ENCODE results near the gene UACA. TPM values are rescaled to one million over a fixed set of nuclear protein-coding genes. Genes with fewer than 3 reads are reported as not detected.

Gene UACA
- total and polyA plus RNA-seq, 2 experiments from 2014 or later, result 127 to 155 TPM

GRCh38 chr15:70615435-70616310, 147.7 kb downstream of the UACA start:
- Histone ChIP-seq H3K27ac (no peak overlapping the region), H3K36me3 (no peaks in the 10 kb centered on the region), H3K4me3 (no peak overlapping the region), H3K4me1 (ENCODE audit: low read depth) (peaks cover 11% of the 10 kb centered on the region), H3K27me3 (no peaks in the 10 kb centered on the region), H3K9me3 (ENCODE audit: low read depth) (no peaks in the 10 kb centered on the region)
- no peak for DNase-seq (ENCODE audit: low read depth in 1 of 2, low spot score in 1 of 2)
- TF ChIP-seq CTCF (IDR thresholded peaks at IDR 0.05; ENCODE audit: low read depth, low read length), result no peak

- Histone ChIP-seq H3K4me3 (no peak overlapping the region), H3K4me1 (ENCODE audit: low read depth) (peaks cover 11% of the 10 kb centered on the region), H3K27me3 (no peaks in the 10 kb centered on the region), H3K36me3 (no peaks in the 10 kb centered on the region), H3K9me3 (ENCODE audit: low read depth) (no peaks in the 10 kb centered on the region), H3K27ac (no peak overlapping the region)
- no peak for DNase-seq (ENCODE audit: low read depth in 1 of 2, low spot score in 1 of 2)
- no peak for TF ChIP-seq CTCF (IDR thresholded peaks at IDR 0.05; ENCODE audit: low read depth, low read length)
Measured at GRCh38 chr15:70614221-70614620, 149.1 kb downstream of the UACA start.

- H3K27me3 ChIP-seq, result no peaks in the 10 kb centered on the region
- no peak overlapping the region for H3K4me3 ChIP-seq
- H3K9me3 ChIP-seq (ENCODE audit: low read depth), result no peaks in the 10 kb centered on the region
- H3K4me1 ChIP-seq (ENCODE audit: low read depth), result peaks cover 11% of the 10 kb centered on the region
- H3K36me3 ChIP-seq, result no peaks in the 10 kb centered on the region
- TF ChIP-seq CTCF (IDR thresholded peaks at IDR 0.05; ENCODE audit: low read depth, low read length), result no peak
- no peak for DNase-seq (ENCODE audit: low read depth in 1 of 2, low spot score in 1 of 2)
- no peak overlapping the region for H3K27ac ChIP-seq
Measured at GRCh38 chr15:70613271-70613670, 150.1 kb downstream of the UACA start.

- Histone ChIP-seq H3K4me3 (no peak overlapping the region), H3K4me1 (ENCODE audit: low read depth) (no peaks in the 10 kb centered on the region), H3K27ac (no peak overlapping the region), H3K27me3 (no peaks in the 10 kb centered on the region), H3K9me3 (ENCODE audit: low read depth) (no peaks in the 10 kb centered on the region), H3K36me3 (no peaks in the 10 kb centered on the region)
- DNase-seq (ENCODE audit: low read depth in 1 of 2, low spot score in 1 of 2), result no peak
- no peak for TF ChIP-seq CTCF (IDR thresholded peaks at IDR 0.05; ENCODE audit: low read depth, low read length)
Measured at GRCh38 chr15:70611286-70611685, 152.1 kb downstream of the UACA start.

- DNase-seq (ENCODE audit: low read depth in 1 of 2, low spot score in 1 of 2), result no peak
- H3K27ac ChIP-seq, result no peak overlapping the region
- H3K36me3 ChIP-seq, result no peaks in the 10 kb centered on the region
- H3K4me1 ChIP-seq (ENCODE audit: low read depth), result peaks cover 3% of the 10 kb centered on the region
- no peak overlapping the region for H3K4me3 ChIP-seq
- TF ChIP-seq CTCF (IDR thresholded peaks at IDR 0.05; ENCODE audit: low read depth, low read length), result no peak
- no peaks in the 10 kb centered on the region for H3K9me3 ChIP-seq (ENCODE audit: low read depth)
- no peaks in the 10 kb centered on the region for H3K27me3 ChIP-seq
Measured at GRCh38 chr15:70610541-70610940, 152.8 kb downstream of the UACA start.
